MM.1S (cell line): Measurements from ENCODE around the gene NELL1.

Experiments
- DNase-seq: peaks from one replicate; pipeline ENCODE4 v3.0.0-alpha.2; 2015
- H2AFZ ChIP-seq: fragments of 300-600 bp; sonication (generic); 2 replicates; pipeline ENCODE4 v1.6.0; 2016; ENCODE audit warnings: antibody characterized with exemption, low read length
- H3F3A ChIP-seq: fragments of 300-600 bp; sonication (generic); 2 replicates; pipeline ENCODE4 v1.6.1; 2016; ENCODE audit warnings: mild to moderate bottlenecking, antibody characterized with exemption, low read length, moderate library complexity, mixed read lengths; ENCODE audit not compliant: insufficient read depth
- H3K27ac ChIP-seq: fragments of 300-600 bp; sonication (generic); 2 replicates; pipeline ENCODE4 v1.5.1; 2016; ENCODE audit warnings: mild to moderate bottlenecking, low read length
- H3K27me3 ChIP-seq: fragments of 300-600 bp; sonication (generic); replicated peaks from 2 replicates; pipeline ENCODE4 v1.6.0; 2016; ENCODE audit warnings: low read length; ENCODE audit not compliant: insufficient read depth
- H3K36me3 ChIP-seq: fragments of 300-600 bp; sonication (generic); replicated peaks from 2 replicates; pipeline ENCODE4 v1.6.1; 2016; ENCODE audit warnings: mild to moderate bottlenecking, low read length, mixed read lengths; ENCODE audit not compliant: insufficient read depth
- H3K4me1 ChIP-seq: fragments of 300-600 bp; sonication (generic); 2 replicates; pipeline ENCODE4 v1.6.1; 2016; ENCODE audit warnings: low read length, mixed read lengths
- H3K4me2 ChIP-seq: fragments of 300-600 bp; sonication (generic); 2 replicates; pipeline ENCODE4 v1.6.0; 2016; ENCODE audit warnings: low read depth, low read length
- H3K4me3 ChIP-seq: fragments of 300-600 bp; sonication (generic); 2 replicates; pipeline ENCODE4 v1.5.1; 2016; ENCODE audit warnings: low read length, mixed read lengths
- H3K79me2 ChIP-seq: fragments of 300-600 bp; sonication (generic); 2 replicates; pipeline ENCODE4 v1.6.1; 2016; ENCODE audit warnings: mixed run types, low read length, mixed read lengths
- H3K9ac ChIP-seq: fragments of 300-600 bp; sonication (generic); 2 replicates; pipeline ENCODE4 v1.6.1; 2016; ENCODE audit warnings: low read length, mixed read lengths
- H3K9me2 ChIP-seq: fragments of 300-600 bp; sonication (generic); replicated peaks from 2 replicates; pipeline ENCODE4 v1.6.1; 2016; ENCODE audit warnings: mild to moderate bottlenecking, low read length, mixed read lengths; ENCODE audit not compliant: insufficient read depth
- H3K9me3 ChIP-seq: fragments of 300-600 bp; sonication (generic); replicated peaks from 2 replicates; pipeline ENCODE4 v1.6.1; 2016; ENCODE audit warnings: mild to moderate bottlenecking, low read length, mixed read lengths; ENCODE audit not compliant: insufficient read depth
- H4K20me1 ChIP-seq: fragments of 300-600 bp; sonication (generic); 2 replicates; pipeline ENCODE4 v1.6.1; 2016; ENCODE audit warnings: mild to moderate bottlenecking, low read length, moderate library complexity, mixed read lengths; ENCODE audit not compliant: insufficient read depth
- EZH2 ChIP-seq: fragments of 300-600 bp; sonication (generic); optimal IDR thresholded peaks from 2 replicates; pipeline ENCODE3; 2017; ENCODE audit warnings: low read depth, mild to moderate bottlenecking, antibody characterized with exemption, low read length, mixed read lengths
- EZH2phosphoT487 ChIP-seq: fragments of 300-600 bp; sonication (generic); IDR thresholded peaks from 2 replicates; pipeline ENCODE4 v1.6.1; 2018; ENCODE audit warnings: antibody characterized with exemption, low read length
- TF ChIP-seq, protein P1 (sequence below): fragments of 300-600 bp; sonication (generic); IDR thresholded peaks from 2 replicates; pipeline ENCODE4 v1.5.1; 2016; ENCODE audit warnings: antibody characterized with exemption, low read length, mixed read lengths

The NELL1 gene

DNA sequence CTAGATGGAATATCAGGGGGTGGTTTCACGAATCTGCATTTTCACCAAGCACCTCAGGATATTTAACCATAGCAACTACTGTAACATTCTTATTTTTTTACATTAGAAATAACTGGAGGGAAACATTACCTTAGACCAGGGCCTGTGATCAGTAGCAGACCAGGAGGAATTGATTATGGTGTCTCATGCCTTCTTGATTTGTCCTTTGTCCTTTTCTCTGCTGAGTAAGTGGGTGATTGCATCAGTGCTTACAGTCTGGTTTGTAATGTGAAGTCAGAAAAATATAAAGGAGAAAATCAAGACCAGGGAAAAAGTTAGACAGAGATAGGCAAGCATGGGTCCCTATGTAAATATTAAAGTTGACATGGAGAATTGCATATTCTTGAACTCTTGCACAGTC is 703.3 kb downstream of the NELL1 start:
- Histone ChIP-seq H3K9me2 (no peaks in the 10 kb centered on the region), H3K9me3 (no peaks in the 10 kb centered on the region), H3K36me3 (no peaks in the 10 kb centered on the region), H3K9ac (no peak overlapping the region), H3K4me1 (no peaks in the 10 kb centered on the region), H3F3A (no peaks in the 10 kb centered on the region), H3K27me3 (no peaks in the 10 kb centered on the region), H3K27ac (no peak overlapping the region), H3K4me2 (no peak overlapping the region), H3K79me2 (no peaks in the 10 kb centered on the region), H2AFZ (no peak overlapping the region), H3K4me3 (no peak overlapping the region), H4K20me1 (no peaks in the 10 kb centered on the region)
- TF ChIP-seq EZH2 (no peak), EZH2phosphoT487 (no peak)
- TF ChIP-seq, protein P1, sequence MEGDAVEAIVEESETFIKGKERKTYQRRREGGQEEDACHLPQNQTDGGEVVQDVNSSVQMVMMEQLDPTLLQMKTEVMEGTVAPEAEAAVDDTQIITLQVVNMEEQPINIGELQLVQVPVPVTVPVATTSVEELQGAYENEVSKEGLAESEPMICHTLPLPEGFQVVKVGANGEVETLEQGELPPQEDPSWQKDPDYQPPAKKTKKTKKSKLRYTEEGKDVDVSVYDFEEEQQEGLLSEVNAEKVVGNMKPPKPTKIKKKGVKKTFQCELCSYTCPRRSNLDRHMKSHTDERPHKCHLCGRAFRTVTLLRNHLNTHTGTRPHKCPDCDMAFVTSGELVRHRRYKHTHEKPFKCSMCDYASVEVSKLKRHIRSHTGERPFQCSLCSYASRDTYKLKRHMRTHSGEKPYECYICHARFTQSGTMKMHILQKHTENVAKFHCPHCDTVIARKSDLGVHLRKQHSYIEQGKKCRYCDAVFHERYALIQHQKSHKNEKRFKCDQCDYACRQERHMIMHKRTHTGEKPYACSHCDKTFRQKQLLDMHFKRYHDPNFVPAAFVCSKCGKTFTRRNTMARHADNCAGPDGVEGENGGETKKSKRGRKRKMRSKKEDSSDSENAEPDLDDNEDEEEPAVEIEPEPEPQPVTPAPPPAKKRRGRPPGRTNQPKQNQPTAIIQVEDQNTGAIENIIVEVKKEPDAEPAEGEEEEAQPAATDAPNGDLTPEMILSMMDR = no peak
- no peak for DNase-seq

DNA sequence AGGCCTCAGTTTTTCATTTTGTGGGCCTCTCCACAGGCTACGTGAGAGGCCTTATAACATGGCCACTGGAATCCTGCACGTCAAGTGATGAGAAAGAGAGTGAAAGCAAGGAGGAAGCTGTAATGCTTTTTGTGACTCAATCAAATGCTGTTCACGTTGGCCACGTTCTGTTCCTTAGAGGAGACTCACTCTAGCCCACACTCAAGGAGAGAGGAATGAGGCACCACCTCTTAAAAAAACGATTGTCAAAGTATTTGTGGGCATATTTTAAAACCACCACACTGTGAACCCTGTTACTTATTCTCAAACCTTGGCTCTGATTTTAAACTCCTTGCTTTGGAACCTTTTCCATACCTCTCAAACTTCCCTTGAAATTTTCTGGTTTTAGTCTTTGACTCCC is 705.0 kb downstream of the NELL1 start:
- TF ChIP-seq, protein P1 = no peak
- no peak for TF ChIP-seq EZH2
- TF ChIP-seq EZH2phosphoT487 = no peak
- H3F3A ChIP-seq = no peaks in the 10 kb centered on the region
- no peaks in the 10 kb centered on the region for H3K9me2 ChIP-seq
- H3K9ac ChIP-seq = no peak overlapping the region
- H3K9me3 ChIP-seq = no peaks in the 10 kb centered on the region
- H3K4me2 ChIP-seq = no peak overlapping the region
- no peaks in the 10 kb centered on the region for H3K36me3 ChIP-seq
- no peaks in the 10 kb centered on the region for H3K4me1 ChIP-seq
- no peak overlapping the region for H2AFZ ChIP-seq
- no peak for DNase-seq
- no peaks in the 10 kb centered on the region; the same call in 1 of the 2 replicates for H3K27me3 ChIP-seq
- no peak overlapping the region for H3K4me3 ChIP-seq
- no peak overlapping the region for H3K27ac ChIP-seq
- H3K79me2 ChIP-seq = no peaks in the 10 kb centered on the region
- no peaks in the 10 kb centered on the region for H4K20me1 ChIP-seq

DNA sequence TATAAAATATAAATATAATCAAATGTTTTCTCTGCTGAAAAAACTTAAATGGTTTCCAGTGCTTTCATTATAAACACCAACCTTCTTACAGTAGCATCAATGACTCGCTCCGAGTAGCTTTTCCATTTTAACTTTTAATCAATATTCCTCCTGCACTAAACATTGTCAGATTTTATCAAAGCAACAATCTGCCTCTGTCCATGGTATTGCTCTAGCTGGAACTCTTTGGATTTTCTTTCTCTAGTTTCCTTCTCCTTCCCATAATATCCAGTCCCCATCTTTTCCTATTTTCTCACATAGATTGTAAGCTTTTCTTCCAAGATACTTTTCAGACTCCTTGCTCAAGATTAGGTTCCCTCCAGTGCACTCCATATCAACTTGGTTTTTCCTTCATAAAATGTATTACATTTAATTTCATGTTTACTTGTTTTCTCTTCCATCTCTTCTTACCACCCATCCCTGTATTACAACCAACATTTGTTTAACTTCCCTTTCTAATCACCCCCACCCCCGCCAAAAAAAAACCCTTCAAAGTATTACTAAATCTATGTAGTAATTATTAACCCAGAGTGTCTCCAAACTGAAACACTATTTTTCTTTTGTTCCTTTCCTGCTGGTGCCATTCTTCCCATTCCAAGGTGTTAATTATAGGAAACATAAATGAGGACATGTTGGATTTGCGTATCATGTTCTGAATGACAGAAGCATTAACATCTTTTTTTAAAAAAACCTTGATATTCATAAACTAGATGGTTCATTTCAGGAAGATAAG is 716.5 kb downstream of the NELL1 start:
- no peak for DNase-seq
- no peaks in the 10 kb centered on the region for H3K9me2 ChIP-seq
- no peak overlapping the region for H3K4me2 ChIP-seq
- no peak overlapping the region for H3K27ac ChIP-seq
- no peaks in the 10 kb centered on the region for H3K9me3 ChIP-seq
- no peak for TF ChIP-seq EZH2
- TF ChIP-seq, protein P1 = no peak
- no peak for TF ChIP-seq EZH2phosphoT487
- H3K4me1 ChIP-seq = no peaks in the 10 kb centered on the region
- H3K79me2 ChIP-seq = no peaks in the 10 kb centered on the region
- no peaks in the 10 kb centered on the region for H3K27me3 ChIP-seq
- H3K9ac ChIP-seq = no peak overlapping the region
- H2AFZ ChIP-seq = no peak overlapping the region
- no peaks in the 10 kb centered on the region for H3K36me3 ChIP-seq
- no peak overlapping the region for H3K4me3 ChIP-seq
- no peaks in the 10 kb centered on the region for H4K20me1 ChIP-seq
- no peaks in the 10 kb centered on the region for H3F3A ChIP-seq
